ENCODE results near the gene CNTLN. TPM values are rescaled to one million over a fixed set of nuclear protein-coding genes. Genes with fewer than 3 reads are reported as not detected.
A peak's percentile ranks its signal among the peaks of the same experiment; 100 is the strongest.

Gene CNTLN
- total and polyA plus RNA-seq, 2 donors (not counting 1 experiment from before 2014, with no cell fraction given), result 9.1 to 13.0 TPM

DNA sequence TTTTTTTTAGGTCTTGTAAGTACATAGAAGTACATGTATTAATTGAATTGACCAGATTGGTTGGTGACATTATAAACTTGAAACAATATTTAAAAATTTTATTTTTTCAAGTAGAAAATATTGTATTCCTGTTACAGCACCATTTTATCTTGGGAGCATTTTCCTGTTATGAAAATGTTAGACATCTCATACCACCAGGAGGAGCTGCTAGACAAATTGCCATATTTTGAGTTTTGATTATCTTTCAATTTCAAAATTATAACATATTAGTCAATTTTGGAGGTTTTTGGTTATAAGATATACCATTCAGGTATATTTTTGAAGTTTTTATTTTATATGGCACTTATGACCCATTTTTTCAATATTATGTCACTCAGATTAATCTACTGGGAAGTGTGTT, 84.4 kb downstream of the CNTLN start:
- no peak overlapping the region for H2AFZ ChIP-seq (ENCODE audit: low read length)
- H3K4me1 ChIP-seq (ENCODE audit: control insufficient read depth, extremely low read depth, insufficient read depth, low read length), result no peaks in the 10 kb centered on the region
- H3K27ac ChIP-seq (ENCODE audit: insufficient read depth, low read length), result no peak overlapping the region
- peak; percentile 3 to 33 for DNase-seq (ENCODE audit: low read depth in 2 of 2)
- TF ChIP-seq EZH2 (IDR thresholded peaks at IDR 0.05; ENCODE audit: low read length, missing control alignments), result no peak
- TF ChIP-seq, protein P1, sequence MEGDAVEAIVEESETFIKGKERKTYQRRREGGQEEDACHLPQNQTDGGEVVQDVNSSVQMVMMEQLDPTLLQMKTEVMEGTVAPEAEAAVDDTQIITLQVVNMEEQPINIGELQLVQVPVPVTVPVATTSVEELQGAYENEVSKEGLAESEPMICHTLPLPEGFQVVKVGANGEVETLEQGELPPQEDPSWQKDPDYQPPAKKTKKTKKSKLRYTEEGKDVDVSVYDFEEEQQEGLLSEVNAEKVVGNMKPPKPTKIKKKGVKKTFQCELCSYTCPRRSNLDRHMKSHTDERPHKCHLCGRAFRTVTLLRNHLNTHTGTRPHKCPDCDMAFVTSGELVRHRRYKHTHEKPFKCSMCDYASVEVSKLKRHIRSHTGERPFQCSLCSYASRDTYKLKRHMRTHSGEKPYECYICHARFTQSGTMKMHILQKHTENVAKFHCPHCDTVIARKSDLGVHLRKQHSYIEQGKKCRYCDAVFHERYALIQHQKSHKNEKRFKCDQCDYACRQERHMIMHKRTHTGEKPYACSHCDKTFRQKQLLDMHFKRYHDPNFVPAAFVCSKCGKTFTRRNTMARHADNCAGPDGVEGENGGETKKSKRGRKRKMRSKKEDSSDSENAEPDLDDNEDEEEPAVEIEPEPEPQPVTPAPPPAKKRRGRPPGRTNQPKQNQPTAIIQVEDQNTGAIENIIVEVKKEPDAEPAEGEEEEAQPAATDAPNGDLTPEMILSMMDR (conservative IDR thresholded peaks at IDR 0.05 in 1 of 2, IDR thresholded peaks at IDR 0.05 in 1 of 2; ENCODE audit: low read depth in 1 of 2, low read length in 2 of 2), result peak; percentile 15 to 43
- no peaks in the 10 kb centered on the region for H3K27me3 ChIP-seq (ENCODE audit: control insufficient read depth, insufficient read depth, low read length)
- H3K4me3 ChIP-seq (replicated peaks in 1 of 4; ENCODE audit: control extremely low read depth in 1 of 4, insufficient read depth in 1 of 4, low read depth in 3 of 4, low read length in 4 of 4), result no peak overlapping the region
- no peaks in the 10 kb centered on the region for H3K9me3 ChIP-seq (ENCODE audit: control insufficient read depth, insufficient read depth, low read depth, low read length)
- H4K20me1 ChIP-seq (ENCODE audit: control insufficient read depth, extremely low read depth, insufficient read depth, low read length), result no peaks in the 10 kb centered on the region
- H3K9ac ChIP-seq (ENCODE audit: insufficient read depth, low read length), result no peak overlapping the region
- no peaks in the 10 kb centered on the region for H3K79me2 ChIP-seq (ENCODE audit: control insufficient read depth, insufficient read depth, low read length)
- no peaks in the 10 kb centered on the region for H3K36me3 ChIP-seq (ENCODE audit: control insufficient read depth, insufficient read depth, low read length)
- H3K4me2 ChIP-seq (ENCODE audit: extremely low read depth, insufficient read depth, low read length), result no peak overlapping the region

DNA sequence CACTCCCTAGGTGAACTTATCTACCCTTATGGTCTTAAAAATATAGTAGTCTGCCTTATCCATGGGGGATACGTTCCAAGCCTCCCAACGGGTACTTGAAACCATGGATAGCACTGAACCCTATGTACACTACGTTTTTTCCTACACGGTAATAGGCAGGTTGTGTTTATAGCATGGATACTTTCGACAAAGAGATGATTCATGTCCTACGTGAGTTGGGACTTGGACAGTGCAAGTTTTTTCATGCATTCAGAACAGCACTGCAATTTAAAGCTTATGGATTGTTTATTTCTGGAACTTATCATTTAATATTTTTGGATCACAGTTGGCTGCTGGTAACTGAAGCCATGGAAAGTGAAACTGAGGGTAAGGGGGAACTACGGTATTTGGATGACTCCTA, 88.1 kb downstream of the CNTLN start:
- Histone ChIP-seq H3K9ac (ENCODE audit: insufficient read depth, low read length) (no peak overlapping the region), H3K27ac (ENCODE audit: insufficient read depth, low read length) (no peak overlapping the region), H3K4me1 (ENCODE audit: control insufficient read depth, extremely low read depth, insufficient read depth, low read length) (no peaks in the 10 kb centered on the region), H2AFZ (ENCODE audit: low read length) (no peak overlapping the region), H4K20me1 (ENCODE audit: control insufficient read depth, extremely low read depth, insufficient read depth, low read length) (no peaks in the 10 kb centered on the region), H3K4me2 (ENCODE audit: extremely low read depth, insufficient read depth, low read length) (no peak overlapping the region), H3K9me3 (ENCODE audit: control insufficient read depth, insufficient read depth, low read depth, low read length) (no peaks in the 10 kb centered on the region), H3K4me3 (replicated peaks in 1 of 4; ENCODE audit: control extremely low read depth in 1 of 4, insufficient read depth in 1 of 4, low read depth in 3 of 4, low read length in 4 of 4) (no peak overlapping the region), H3K79me2 (ENCODE audit: control insufficient read depth, insufficient read depth, low read length) (no peaks in the 10 kb centered on the region), H3K36me3 (ENCODE audit: control insufficient read depth, insufficient read depth, low read length) (no peaks in the 10 kb centered on the region), H3K27me3 (ENCODE audit: control insufficient read depth, insufficient read depth, low read length) (no peaks in the 10 kb centered on the region)
- TF ChIP-seq, protein P1 (conservative IDR thresholded peaks at IDR 0.05 in 1 of 2, IDR thresholded peaks at IDR 0.05 in 1 of 2; ENCODE audit: low read depth in 1 of 2, low read length in 2 of 2), result no peak
- TF ChIP-seq EZH2 (IDR thresholded peaks at IDR 0.05; ENCODE audit: low read length, missing control alignments), result no peak
- DNase-seq (ENCODE audit: low read depth in 2 of 2), result no peak

DNA sequence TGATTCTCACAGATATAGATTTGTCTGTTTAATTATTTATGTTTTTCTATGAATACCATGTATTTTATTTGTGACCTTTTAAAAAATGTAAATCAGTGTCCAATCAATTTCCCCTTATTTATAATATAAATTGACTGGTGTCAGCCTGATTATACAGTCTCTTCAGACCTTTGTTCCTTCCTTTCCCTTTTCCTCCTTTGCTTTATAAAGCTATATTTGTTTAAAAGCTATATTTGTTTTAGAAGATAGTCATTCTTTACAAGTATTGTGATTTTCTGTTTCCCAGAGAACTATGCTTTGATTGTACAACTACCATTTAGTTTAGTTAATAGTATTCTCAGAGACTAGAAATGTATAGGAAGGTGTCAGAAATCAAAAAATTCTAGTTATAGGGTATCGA, 90.6 kb downstream of the CNTLN start:
- Histone ChIP-seq H3K27ac (ENCODE audit: insufficient read depth, low read length) (no peak overlapping the region), H3K79me2 (ENCODE audit: control insufficient read depth, insufficient read depth, low read length) (no peaks in the 10 kb centered on the region), H3K4me2 (ENCODE audit: extremely low read depth, insufficient read depth, low read length) (no peak overlapping the region), H3K36me3 (ENCODE audit: control insufficient read depth, insufficient read depth, low read length) (no peaks in the 10 kb centered on the region), H3K27me3 (ENCODE audit: control insufficient read depth, insufficient read depth, low read length) (no peaks in the 10 kb centered on the region), H3K9ac (ENCODE audit: insufficient read depth, low read length) (no peak overlapping the region), H3K9me3 (ENCODE audit: control insufficient read depth, insufficient read depth, low read depth, low read length) (no peaks in the 10 kb centered on the region), H4K20me1 (ENCODE audit: control insufficient read depth, extremely low read depth, insufficient read depth, low read length) (no peaks in the 10 kb centered on the region), H3K4me3 (replicated peaks in 1 of 4; ENCODE audit: control extremely low read depth in 1 of 4, insufficient read depth in 1 of 4, low read depth in 3 of 4, low read length in 4 of 4) (no peak overlapping the region), H3K4me1 (ENCODE audit: control insufficient read depth, extremely low read depth, insufficient read depth, low read length) (no peaks in the 10 kb centered on the region), H2AFZ (ENCODE audit: low read length) (no peak overlapping the region)
- no peak for DNase-seq (ENCODE audit: low read depth in 2 of 2)
- no peak for TF ChIP-seq EZH2 (IDR thresholded peaks at IDR 0.05; ENCODE audit: low read length, missing control alignments)
- TF ChIP-seq, protein P1 (conservative IDR thresholded peaks at IDR 0.05 in 1 of 2, IDR thresholded peaks at IDR 0.05 in 1 of 2; ENCODE audit: low read depth in 1 of 2, low read length in 2 of 2), result no peak
